Effector memory CD4-positive, alpha-beta T cell (primary cell): ENCODE results near the gene SAMD8.

Experiments used
- DNase-seq, 3 donors: peaks; one replicate each; pipeline ENCODE4 v3.0.0-alpha.2; 2020
- H3K27ac ChIP-seq: 2 replicates; pipeline ENCODE4 v1.7.0; 2013; ENCODE audit warnings: mild to moderate bottlenecking, low read length, moderate library complexity; ENCODE audit not compliant: insufficient read depth, poor library complexity, severe bottlenecking
- H3K27me3 ChIP-seq: replicated peaks from 2 replicates; pipeline ENCODE4 v1.7.0; 2013; ENCODE audit warnings: mild to moderate bottlenecking, low read length; ENCODE audit not compliant: insufficient read depth, control insufficient read depth, poor library complexity, severe bottlenecking
- H3K36me3 ChIP-seq: 2 replicates; pipeline ENCODE4 v1.7.0; 2013; ENCODE audit warnings: mild to moderate bottlenecking, low read length, moderate library complexity; ENCODE audit not compliant: control insufficient read depth, insufficient read depth
- H3K4me1 ChIP-seq: 2 replicates; pipeline ENCODE4 v1.7.0; 2013; ENCODE audit warnings: low read length, mild to moderate bottlenecking; ENCODE audit not compliant: control insufficient read depth, insufficient read depth, poor library complexity, severe bottlenecking
- H3K4me3 ChIP-seq: 2 replicates; pipeline ENCODE4 v1.7.0; 2013; ENCODE audit warnings: low read length, low read depth, mild to moderate bottlenecking; ENCODE audit not compliant: insufficient read depth, poor library complexity, severe bottlenecking
- H3K9me3 ChIP-seq: 2 replicates; pipeline ENCODE4 v1.7.0; 2013; ENCODE audit warnings: mild to moderate bottlenecking, low read length, moderate library complexity; ENCODE audit not compliant: control insufficient read depth

Gene SAMD8

DNA sequence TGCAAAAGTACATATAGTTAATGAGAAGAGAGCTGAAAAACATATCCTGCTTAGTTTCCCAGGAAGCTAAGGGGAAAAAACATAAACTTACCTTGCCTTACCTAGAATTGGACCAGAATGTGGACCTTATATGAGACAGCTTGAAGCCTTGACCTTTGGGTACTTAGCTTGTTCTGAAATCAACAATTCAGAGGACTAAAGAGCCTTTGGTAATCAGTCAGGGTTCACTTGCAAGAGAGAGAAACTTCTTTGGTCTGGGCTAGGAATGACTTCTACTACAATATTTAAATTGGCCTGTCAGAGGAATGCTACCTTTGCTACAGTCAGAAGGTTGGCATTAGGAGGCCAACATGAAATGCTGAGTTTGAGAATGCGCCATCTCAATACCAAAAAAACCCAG lies 24.9 kb downstream of the SAMD8 start:
- no peak overlapping the region for H3K27ac ChIP-seq
- no peak for DNase-seq

GRCh38 chr10:75137533-75138438 lies 26.3 kb downstream of the SAMD8 start:
- no peaks in the 10 kb centered on the region for H3K36me3 ChIP-seq
- no peaks in the 10 kb centered on the region for H3K27me3 ChIP-seq
- no peaks in the 10 kb centered on the region for H3K9me3 ChIP-seq
- H3K4me1 ChIP-seq: no peaks in the 10 kb centered on the region
- H3K27ac ChIP-seq: no peak overlapping the region
- DNase-seq: no peak
- no peak overlapping the region for H3K4me3 ChIP-seq

More for the DNA sequence above, 24.9 kb downstream of the SAMD8 start:
- H3K4me1 ChIP-seq: no peaks in the 10 kb centered on the region
- H3K4me3 ChIP-seq: no peak overlapping the region
- no peaks in the 10 kb centered on the region for H3K9me3 ChIP-seq
- no peaks in the 10 kb centered on the region for H3K36me3 ChIP-seq
- H3K27me3 ChIP-seq: no peaks in the 10 kb centered on the region

DNA sequence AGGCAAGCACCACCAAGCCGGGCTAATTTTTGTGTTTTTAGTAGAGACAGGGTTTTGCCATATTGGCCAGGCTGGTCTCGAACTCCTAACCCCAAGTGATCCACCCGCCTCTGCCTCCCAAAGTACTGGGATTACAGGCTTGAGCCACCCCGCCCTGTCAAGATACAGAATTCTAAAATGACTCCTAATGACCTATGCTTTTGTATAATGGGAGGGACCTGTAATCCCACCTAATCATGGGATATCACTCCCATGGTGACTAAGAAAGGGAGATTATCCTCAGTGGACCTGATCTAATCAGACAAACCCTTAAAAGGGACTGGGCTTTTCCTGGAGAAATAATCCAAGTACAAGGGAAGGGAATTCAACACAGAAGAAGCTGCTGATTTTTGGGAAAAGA lies 28.8 kb downstream of the SAMD8 start:
- Histone ChIP-seq H3K27me3 (no peaks in the 10 kb centered on the region), H3K27ac (no peak overlapping the region), H3K36me3 (no peaks in the 10 kb centered on the region), H3K4me1 (no peaks in the 10 kb centered on the region), H3K9me3 (no peaks in the 10 kb centered on the region), H3K4me3 (no peak overlapping the region)
- DNase-seq: no peak

GRCh38 chr10:75143353-75143752 lies 31.9 kb downstream of the SAMD8 start:
- no peak overlapping the region for H3K27ac ChIP-seq
- H3K36me3 ChIP-seq: no peaks in the 10 kb centered on the region
- no peaks in the 10 kb centered on the region for H3K4me1 ChIP-seq
- no peaks in the 10 kb centered on the region for H3K9me3 ChIP-seq
- H3K27me3 ChIP-seq: no peaks in the 10 kb centered on the region
- H3K4me3 ChIP-seq: no peak overlapping the region
- DNase-seq: no peak

DNA sequence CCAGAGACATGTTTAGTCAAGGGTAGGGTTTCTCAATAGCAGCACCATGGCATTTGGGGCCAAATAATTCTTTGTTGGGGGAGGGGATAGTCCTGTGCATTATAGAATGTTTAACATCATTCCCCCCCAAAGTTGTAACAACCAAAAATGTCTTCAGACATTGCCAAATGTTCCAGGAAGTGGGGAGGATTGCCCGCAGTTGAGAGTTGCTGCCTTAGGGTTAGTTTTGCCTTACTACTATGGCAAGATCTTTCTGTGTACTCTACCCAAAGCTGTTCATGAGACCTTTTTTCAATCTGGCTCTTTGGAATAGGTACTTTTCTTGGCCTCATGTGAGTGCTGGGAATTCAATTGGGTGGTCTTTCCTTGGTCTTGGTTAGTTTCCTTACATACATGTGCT lies 34.1 kb downstream of the SAMD8 start:
- no peaks in the 10 kb centered on the region for H3K27me3 ChIP-seq
- no peak overlapping the region for H3K4me3 ChIP-seq
- H3K36me3 ChIP-seq: peaks cover 1% of the 10 kb centered on the region
- DNase-seq: no peak
- H3K27ac ChIP-seq: no peak overlapping the region
- H3K4me1 ChIP-seq: no peaks in the 10 kb centered on the region
- no peaks in the 10 kb centered on the region for H3K9me3 ChIP-seq

- DNase-seq: no peak
- H3K4me3 ChIP-seq: no peak overlapping the region
- no peaks in the 10 kb centered on the region for H3K9me3 ChIP-seq
- no peaks in the 10 kb centered on the region for H3K27me3 ChIP-seq
- peaks cover 7% of the 10 kb centered on the region for H3K36me3 ChIP-seq
- no peaks in the 10 kb centered on the region for H3K4me1 ChIP-seq
- H3K27ac ChIP-seq: no peak overlapping the region
Observed at GRCh38 chr10:75146780-75147179, 35.3 kb downstream of the SAMD8 start.

DNA sequence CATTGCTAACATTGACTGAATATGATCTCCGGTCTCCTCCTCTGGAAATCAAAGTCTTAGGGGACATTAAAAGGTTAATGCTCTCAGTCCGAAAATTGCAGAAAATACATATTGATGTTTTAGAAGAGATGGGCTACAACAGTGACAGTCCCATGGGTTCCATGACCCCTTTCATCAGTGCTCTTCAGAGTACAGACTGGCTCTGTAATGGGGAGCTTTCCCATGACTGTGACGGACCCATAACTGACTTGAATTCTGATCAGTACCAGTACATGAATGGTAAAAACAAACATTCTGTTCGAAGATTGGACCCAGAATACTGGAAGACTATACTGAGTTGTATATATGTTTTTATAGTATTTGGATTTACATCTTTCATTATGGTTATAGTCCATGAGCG lies 39.2 kb downstream of the SAMD8 start:
- H3K4me1 ChIP-seq: no peaks in the 10 kb centered on the region
- peaks cover 7% of the 10 kb centered on the region for H3K36me3 ChIP-seq
- H3K4me3 ChIP-seq: no peak overlapping the region
- no peak overlapping the region for H3K27ac ChIP-seq
- no peaks in the 10 kb centered on the region for H3K9me3 ChIP-seq
- DNase-seq: no peak
- H3K27me3 ChIP-seq: no peaks in the 10 kb centered on the region

- no peak for DNase-seq
- no peaks in the 10 kb centered on the region for H3K4me1 ChIP-seq
- no peaks in the 10 kb centered on the region for H3K27me3 ChIP-seq
- no peak overlapping the region for H3K27ac ChIP-seq
- no peaks in the 10 kb centered on the region for H3K36me3 ChIP-seq
- H3K4me3 ChIP-seq: no peak overlapping the region
- no peaks in the 10 kb centered on the region for H3K9me3 ChIP-seq
Observed at GRCh38 chr10:75159519-75159918, 48.1 kb downstream of the SAMD8 start.

DNA sequence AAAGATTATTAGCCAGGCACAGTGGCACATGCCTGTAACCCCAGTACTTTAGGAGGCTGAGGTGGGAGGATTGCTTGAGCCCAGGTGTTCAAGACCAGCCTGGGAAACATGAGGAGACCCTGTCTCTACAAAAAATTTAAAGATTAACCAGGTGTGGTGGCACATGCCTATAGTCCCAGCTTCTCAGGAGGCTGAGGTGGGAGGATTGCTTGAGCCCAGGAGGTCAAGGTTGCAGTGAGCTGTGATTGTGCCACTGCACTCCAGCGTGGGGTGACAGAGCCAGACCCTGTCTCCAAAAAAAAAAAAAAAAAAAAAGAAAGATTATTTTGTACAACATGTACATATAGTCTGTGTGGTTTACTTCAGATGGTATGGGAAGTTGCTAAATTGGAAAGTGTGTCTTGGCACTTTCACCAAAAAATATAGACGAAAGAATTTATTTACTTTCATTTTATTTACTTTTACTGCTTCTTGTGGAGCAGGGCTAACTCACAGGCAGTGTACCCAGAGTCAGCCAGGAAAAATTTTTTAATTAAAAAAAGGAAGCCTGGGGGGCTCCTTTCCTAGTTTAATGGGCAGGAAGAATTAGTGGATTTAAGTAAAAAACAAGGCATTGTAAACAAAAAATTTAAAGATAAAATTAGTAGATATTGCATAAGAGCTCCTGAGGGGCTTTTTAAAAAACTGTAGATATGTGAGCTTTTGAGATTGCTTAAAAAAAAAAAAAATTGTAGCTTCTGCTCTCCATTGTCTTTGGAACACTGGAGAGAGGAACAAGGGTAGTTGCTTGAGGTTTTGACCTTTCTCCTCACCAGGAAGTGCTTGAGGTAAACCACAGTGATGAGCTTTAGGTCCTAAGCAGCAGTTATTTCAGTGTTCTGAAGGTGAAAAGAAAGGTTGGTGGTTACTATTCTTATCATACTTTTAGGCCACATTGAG lies 54.5 kb downstream of the SAMD8 start:
- H3K27ac ChIP-seq: no peak overlapping the region
- DNase-seq: no peak
- H3K36me3 ChIP-seq: no peaks in the 10 kb centered on the region

GRCh38 chr10:75166623-75166972 lies 55.1 kb downstream of the SAMD8 start:
- H3K27ac ChIP-seq: peak overlapping the region; percentile 38
- peaks cover 19% of the 10 kb centered on the region for H3K4me1 ChIP-seq
- no peaks in the 10 kb centered on the region for H3K27me3 ChIP-seq
- no peaks in the 10 kb centered on the region for H3K9me3 ChIP-seq
- no peaks in the 10 kb centered on the region for H3K36me3 ChIP-seq
- H3K4me3 ChIP-seq: peak overlapping the region; percentile 13
- DNase-seq: no peak

More for the DNA sequence above, 54.5 kb downstream of the SAMD8 start:
- no peaks in the 10 kb centered on the region for H3K9me3 ChIP-seq
- H3K4me3 ChIP-seq: peak overlapping the region; percentile 13
- peaks cover 19% of the 10 kb centered on the region for H3K4me1 ChIP-seq
- no peaks in the 10 kb centered on the region for H3K27me3 ChIP-seq
